Ishikawa (cell line): ENCODE results near the gene PITPNC1.

Experiments used
- CEBPB ChIP-seq: IDR thresholded peaks from 2 replicates; pipeline ENCODE4 v1.6.1; 2012
- CREB1 ChIP-seq: IDR thresholded peaks from 2 replicates; pipeline ENCODE4 v1.6.1; 2012; ENCODE audit warnings: low read depth
- EGR1 ChIP-seq: IDR thresholded peaks from 2 replicates; pipeline ENCODE4 v1.6.1; 2012
- EP300 ChIP-seq: IDR thresholded peaks from 2 replicates; pipeline ENCODE4 v1.6.1; 2012; ENCODE audit warnings: borderline replicate concordance
- FOXM1 ChIP-seq: IDR thresholded peaks from 2 replicates; pipeline ENCODE4 v1.6.1; 2012; ENCODE audit warnings: low read depth, borderline replicate concordance
- MAX ChIP-seq: IDR thresholded peaks from 2 replicates; pipeline ENCODE4 v1.6.1; 2012
- NFIC ChIP-seq: IDR thresholded peaks from 2 replicates; pipeline ENCODE4 v1.6.1; 2012
- RAD21 ChIP-seq: IDR thresholded peaks from 2 replicates; pipeline ENCODE4 v1.6.1; 2012; ENCODE audit warnings: low read depth
- REST ChIP-seq: IDR thresholded peaks from 2 replicates; pipeline ENCODE4 v1.6.1; 2012; ENCODE audit warnings: low read depth, mild to moderate bottlenecking
- TAF1 ChIP-seq: IDR thresholded peaks from 2 replicates; pipeline ENCODE4 v1.6.1; 2012; ENCODE audit warnings: low read depth, mild to moderate bottlenecking
- TCF12 ChIP-seq: IDR thresholded peaks from 2 replicates; pipeline ENCODE4 v1.6.1; 2012; ENCODE audit warnings: low read depth
- TEAD4 ChIP-seq: IDR thresholded peaks from 2 replicates; pipeline ENCODE4 v1.6.1; 2012
- USF1 ChIP-seq: IDR thresholded peaks from 2 replicates; pipeline ENCODE4 v1.6.1; 2012
- YY1 ChIP-seq: IDR thresholded peaks from 2 replicates; pipeline ENCODE4 v1.6.1; 2012; ENCODE audit warnings: low read depth
- ZBTB7A ChIP-seq: IDR thresholded peaks from 2 replicates; pipeline ENCODE4 v1.6.1; 2012; ENCODE audit warnings: low read depth

Gene PITPNC1

GRCh38 chr17:67615736-67616135 is 238.7 kb downstream of the PITPNC1 start:
- TF ChIP-seq EGR1 (no peak), CREB1 (no peak), NFIC (no peak), FOXM1 (no peak), REST (no peak), MAX (no peak), TEAD4 (no peak), EP300 (no peak), YY1 (no peak), RAD21 (no peak), USF1 (no peak), TAF1 (no peak), CEBPB (no peak), TCF12 (no peak), ZBTB7A (no peak)

- TF ChIP-seq TEAD4, result no peak
- no peak for TF ChIP-seq NFIC
- TF ChIP-seq MAX, result no peak
- no peak for TF ChIP-seq YY1
- TF ChIP-seq TAF1, result no peak
- no peak for TF ChIP-seq CEBPB
- no peak for TF ChIP-seq EGR1
- TF ChIP-seq FOXM1, result no peak
- no peak for TF ChIP-seq REST
- TF ChIP-seq CREB1, result no peak
- TF ChIP-seq ZBTB7A, result no peak
- TF ChIP-seq EP300, result no peak
- TF ChIP-seq USF1, result no peak
- TF ChIP-seq TCF12, result no peak
- TF ChIP-seq RAD21, result no peak
These were observed 240.3 kb downstream of the PITPNC1 start for GRCh38 chr17:67617304-67617899.

GRCh38 chr17:67619555-67619954 is 242.5 kb downstream of the PITPNC1 start:
- no peak for TF ChIP-seq EP300
- TF ChIP-seq EGR1, result no peak
- no peak for TF ChIP-seq TCF12
- TF ChIP-seq CREB1, result no peak
- TF ChIP-seq YY1, result no peak
- TF ChIP-seq USF1, result no peak
- no peak for TF ChIP-seq NFIC
- no peak for TF ChIP-seq TAF1
- no peak for TF ChIP-seq TEAD4
- TF ChIP-seq MAX, result no peak
- no peak for TF ChIP-seq FOXM1
- no peak for TF ChIP-seq ZBTB7A
- no peak for TF ChIP-seq REST
- no peak for TF ChIP-seq RAD21
- TF ChIP-seq CEBPB, result no peak

GRCh38 chr17:67620088-67620487 is 243.0 kb downstream of the PITPNC1 start:
- no peak for TF ChIP-seq CEBPB
- no peak for TF ChIP-seq RAD21
- TF ChIP-seq EP300, result no peak
- no peak for TF ChIP-seq FOXM1
- TF ChIP-seq TCF12, result no peak
- TF ChIP-seq TAF1, result no peak
- no peak for TF ChIP-seq YY1
- TF ChIP-seq TEAD4, result no peak
- TF ChIP-seq EGR1, result no peak
- no peak for TF ChIP-seq NFIC
